ENCODE measurements around the gene ABTB2.

ABTB2 gene

GRCh38 chr11:34261095-34261494 is 96.7 kb downstream of the ABTB2 start:
- TF ChIP-seq Cebpa-rat (IDR thresholded peaks at IDR 0.05): no peak
- H3K4me1 ChIP-seq: peaks cover 12% of the 10 kb centered on the region
- no peaks in the 10 kb centered on the region for H3K27me3 ChIP-seq
- no peak overlapping the region for H3K4me2 ChIP-seq
- H3K9ac ChIP-seq: no peak overlapping the region
- no peaks in the 10 kb centered on the region for H3K36me3 ChIP-seq
- no peaks in the 10 kb centered on the region for H3K9me3 ChIP-seq
- no peak overlapping the region for H3K27ac ChIP-seq
- H3K4me3 ChIP-seq: no peak overlapping the region
- H4K20me1 ChIP-seq: no peaks in the 10 kb centered on the region

GRCh38 chr11:34260072-34260575 is 97.7 kb downstream of the ABTB2 start:
- no peaks in the 10 kb centered on the region for H3K36me3 ChIP-seq
- H4K20me1 ChIP-seq: no peaks in the 10 kb centered on the region
- TF ChIP-seq Cebpa-rat (IDR thresholded peaks at IDR 0.05): no peak
- H3K9ac ChIP-seq: no peak overlapping the region
- peak overlapping the region; percentile 8 for H3K4me2 ChIP-seq
- H3K27me3 ChIP-seq: no peaks in the 10 kb centered on the region
- no peaks in the 10 kb centered on the region for H3K9me3 ChIP-seq
- no peak overlapping the region for H3K27ac ChIP-seq
- no peak overlapping the region for H3K4me3 ChIP-seq
- H3K4me1 ChIP-seq: peaks cover 7% of the 10 kb centered on the region

- Histone ChIP-seq H3K27ac (no peak overlapping the region), H3K9me3 (no peaks in the 10 kb centered on the region)
Observed at GRCh38 chr11:34259087-34259486, 98.7 kb downstream of the ABTB2 start.

GRCh38 chr11:34256626-34257025 is 101.2 kb downstream of the ABTB2 start:
- Histone ChIP-seq H4K20me1 (no peaks in the 10 kb centered on the region), H3K27me3 (no peaks in the 10 kb centered on the region), H3K9ac (no peak overlapping the region), H3K27ac (no peak overlapping the region), H3K4me1 (peaks cover 16% of the 10 kb centered on the region), H3K9me3 (no peaks in the 10 kb centered on the region), H3K4me2 (no peak overlapping the region), H3K36me3 (no peaks in the 10 kb centered on the region), H3K4me3 (no peak overlapping the region)
- TF ChIP-seq Cebpa-rat (IDR thresholded peaks at IDR 0.05): no peak

More at GRCh38 chr11:34259087-34259486, 98.7 kb downstream of the ABTB2 start:
- no peak overlapping the region for H3K4me2 ChIP-seq
- H3K27me3 ChIP-seq: no peaks in the 10 kb centered on the region
- H4K20me1 ChIP-seq: no peaks in the 10 kb centered on the region
- H3K36me3 ChIP-seq: no peaks in the 10 kb centered on the region
- H3K4me3 ChIP-seq: no peak overlapping the region
- TF ChIP-seq Cebpa-rat (IDR thresholded peaks at IDR 0.05): no peak
- H3K9ac ChIP-seq: no peak overlapping the region
- H3K4me1 ChIP-seq: peaks cover 7% of the 10 kb centered on the region

- Histone ChIP-seq H3K9me3 (no peaks in the 10 kb centered on the region), H3K27ac (no peak overlapping the region), H3K4me3 (no peak overlapping the region), H3K9ac (no peak overlapping the region), H3K36me3 (no peaks in the 10 kb centered on the region), H3K27me3 (no peaks in the 10 kb centered on the region), H4K20me1 (no peaks in the 10 kb centered on the region), H3K4me2 (no peak overlapping the region), H3K4me1 (peaks cover 20% of the 10 kb centered on the region)
- no peak for TF ChIP-seq Cebpa-rat (IDR thresholded peaks at IDR 0.05)
Observed at GRCh38 chr11:34256150-34256549, 101.7 kb downstream of the ABTB2 start.

- Histone ChIP-seq H3K4me1 (peaks cover 26% of the 10 kb centered on the region), H3K9me3 (no peaks in the 10 kb centered on the region), H3K27ac (no peak overlapping the region), H3K4me3 (no peak overlapping the region), H3K27me3 (no peaks in the 10 kb centered on the region), H3K9ac (no peak overlapping the region), H4K20me1 (no peaks in the 10 kb centered on the region), H3K4me2 (no peak overlapping the region), H3K36me3 (no peaks in the 10 kb centered on the region)
- no peak for TF ChIP-seq Cebpa-rat (IDR thresholded peaks at IDR 0.05)
Observed at GRCh38 chr11:34255101-34255500, 102.7 kb downstream of the ABTB2 start.

GRCh38 chr11:34254011-34254410 is 103.8 kb downstream of the ABTB2 start:
- TF ChIP-seq Cebpa-rat (IDR thresholded peaks at IDR 0.05): no peak
- Histone ChIP-seq H3K4me2 (no peak overlapping the region), H3K4me3 (no peak overlapping the region)

GRCh38 chr11:34252651-34253050 is 105.2 kb downstream of the ABTB2 start:
- Histone ChIP-seq H4K20me1 (no peaks in the 10 kb centered on the region), H3K36me3 (no peaks in the 10 kb centered on the region), H3K9me3 (no peaks in the 10 kb centered on the region), H3K27me3 (no peaks in the 10 kb centered on the region), H3K4me1 (peaks cover 33% of the 10 kb centered on the region), H3K27ac (no peak overlapping the region), H3K4me3 (no peak overlapping the region), H3K9ac (no peak overlapping the region), H3K4me2 (no peak overlapping the region)
- no peak for TF ChIP-seq Cebpa-rat (IDR thresholded peaks at IDR 0.05)

More at GRCh38 chr11:34254011-34254410, 103.8 kb downstream of the ABTB2 start:
- H3K27me3 ChIP-seq: no peaks in the 10 kb centered on the region
- H3K4me1 ChIP-seq: peaks cover 22% of the 10 kb centered on the region
- H3K9me3 ChIP-seq: no peaks in the 10 kb centered on the region
- H3K9ac ChIP-seq: no peak overlapping the region
- H4K20me1 ChIP-seq: no peaks in the 10 kb centered on the region
- no peaks in the 10 kb centered on the region for H3K36me3 ChIP-seq
- no peak overlapping the region for H3K27ac ChIP-seq

- H3K27me3 ChIP-seq: no peaks in the 10 kb centered on the region
- no peak for TF ChIP-seq Cebpa-rat (IDR thresholded peaks at IDR 0.05)
- H3K9me3 ChIP-seq: no peaks in the 10 kb centered on the region
- no peak overlapping the region for H3K27ac ChIP-seq
- no peak overlapping the region for H3K9ac ChIP-seq
- H3K4me1 ChIP-seq: peaks cover 33% of the 10 kb centered on the region
- H3K36me3 ChIP-seq: no peaks in the 10 kb centered on the region
- H3K4me3 ChIP-seq: no peak overlapping the region
- no peaks in the 10 kb centered on the region for H4K20me1 ChIP-seq
- peak overlapping the region; percentile 71 for H3K4me2 ChIP-seq
Observed at GRCh38 chr11:34252015-34252414, 105.8 kb downstream of the ABTB2 start.

- no peak for TF ChIP-seq Cebpa-rat (IDR thresholded peaks at IDR 0.05)
- Histone ChIP-seq H3K27ac (no peak overlapping the region), H3K36me3 (no peaks in the 10 kb centered on the region), H3K4me2 (peak overlapping the region; percentile 71), H3K4me3 (no peak overlapping the region), H3K9ac (no peak overlapping the region), H3K9me3 (no peaks in the 10 kb centered on the region), H3K27me3 (no peaks in the 10 kb centered on the region), H4K20me1 (no peaks in the 10 kb centered on the region), H3K4me1 (peaks cover 33% of the 10 kb centered on the region)
Observed at GRCh38 chr11:34251589-34251980, 106.2 kb downstream of the ABTB2 start.

Measured in BLaER1 (cell line).